ENCODE results near the gene ASCL5. TPM values are rescaled to one million over a fixed set of nuclear protein-coding genes. Genes with fewer than 3 reads are reported as not detected.

Gene ASCL5
- total and polyA plus RNA-seq, 2 of the 13 experiments (the other 11 are each of a cell fraction or from before 2014, with no cell fraction given) = not detected

DNA sequence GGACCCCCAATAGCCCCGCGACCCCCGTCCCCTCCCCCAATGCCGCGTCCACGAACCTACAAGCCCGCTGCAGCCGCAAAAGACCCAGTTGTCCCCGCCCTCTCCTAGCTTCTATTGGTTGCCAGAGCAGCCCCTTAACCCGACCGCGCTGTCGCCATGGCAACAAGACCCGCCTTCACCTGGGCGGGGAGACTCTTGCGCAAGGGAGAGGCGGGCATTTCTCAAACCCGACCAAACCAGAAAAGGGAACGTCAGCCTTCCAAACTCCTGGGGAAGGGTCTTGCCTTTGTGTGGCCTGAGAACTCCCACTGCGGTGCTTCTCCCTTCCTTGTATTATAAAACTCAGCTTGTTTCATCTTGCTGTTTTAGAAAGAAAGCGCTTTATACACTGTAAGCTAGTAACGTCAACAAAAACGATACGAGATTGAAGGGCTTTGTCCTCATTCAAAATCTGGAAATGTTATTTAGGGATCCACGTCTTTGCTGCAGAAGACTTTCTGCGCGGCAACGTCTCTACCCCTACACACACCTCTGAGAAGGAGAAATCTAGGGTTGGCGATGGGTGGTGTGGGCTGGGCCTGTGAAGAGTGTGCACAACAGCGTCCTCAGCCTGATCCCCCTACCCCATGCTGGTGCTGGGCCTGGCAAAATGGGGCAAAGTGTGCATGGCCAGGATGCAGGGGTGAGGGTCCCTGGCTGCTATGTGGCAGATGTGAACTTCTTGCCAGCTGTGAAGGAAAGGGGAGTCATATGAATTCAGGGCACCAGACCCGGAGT, 27.6 kb upstream of the ASCL5 start, which contains the start of gene TMEM9 (continued):
- TF ChIP-seq NR3C1 (CRISPR knock-in tag; IDR thresholded peaks at IDR 0.05) (no peak), NFE2L2 (IDR thresholded peaks at IDR 0.05; ENCODE audit: low read length) (no peak), ZNF644 (CRISPR knock-in tag; IDR thresholded peaks at IDR 0.05; ENCODE audit: low read depth) (no peak), GABPB1 (CRISPR knock-in tag; IDR thresholded peaks at IDR 0.05) (peak; percentile 11; the same call in 1 of the 2 replicates), ATM (IDR thresholded peaks at IDR 0.05; ENCODE audit: borderline replicate concordance) (no peak), ARNT (IDR thresholded peaks at IDR 0.05) (no peak), LCORL (IDR thresholded peaks at IDR 0.05) (no peak), LCORL (CRISPR knock-in tag; IDR thresholded peaks at IDR 0.05) (peak; percentile 66), ZNF589 (CRISPR knock-in tag; conservative IDR thresholded peaks at IDR 0.05) (no peak), CEBPB (IDR thresholded peaks at IDR 0.05; ENCODE audit: borderline replicate concordance, low read depth, low read length) (peak; percentile 100), ZNF543 (CRISPR knock-in tag; IDR thresholded peaks at IDR 0.05) (no peak), ZSCAN21 (CRISPR knock-in tag; IDR thresholded peaks at IDR 0.05; ENCODE audit: borderline replicate concordance) (0 out of 2 replicates have a peak, but pooled peaks have one; percentile 24), ZNF30 (CRISPR knock-in tag; IDR thresholded peaks at IDR 0.05) (no peak), ZNF839 (CRISPR knock-in tag; IDR thresholded peaks at IDR 0.05; ENCODE audit: borderline replicate concordance) (no peak), ZFY (CRISPR knock-in tag; IDR thresholded peaks at IDR 0.05) (peak; percentile 5), CHD2 (IDR thresholded peaks at IDR 0.05; ENCODE audit: low read depth, low read length) (peak; percentile 18; the same call in 1 of the 2 replicates), SAP130 (CRISPR knock-in tag; IDR thresholded peaks at IDR 0.05; ENCODE audit: low read depth) (peak; percentile 75), XRCC5 (optimal IDR thresholded peaks at IDR 0.05; ENCODE audit: low read length) (peak; percentile 37), ZMYM4 (CRISPR knock-in tag; IDR thresholded peaks at IDR 0.05) (no peak; the same call in 1 of the 2 replicates), ZMYM3 (CRISPR knock-in tag; IDR thresholded peaks at IDR 0.05) (0 out of 2 replicates have a peak, but pooled peaks have one; percentile 31), FOXK2 (IDR thresholded peaks at IDR 0.05) (no peak), POLR2AphosphoS5 (IDR thresholded peaks at IDR 0.05; ENCODE audit: low read depth, low read length) (peak; percentile 63)
- TF ChIP-seq, protein P1, sequence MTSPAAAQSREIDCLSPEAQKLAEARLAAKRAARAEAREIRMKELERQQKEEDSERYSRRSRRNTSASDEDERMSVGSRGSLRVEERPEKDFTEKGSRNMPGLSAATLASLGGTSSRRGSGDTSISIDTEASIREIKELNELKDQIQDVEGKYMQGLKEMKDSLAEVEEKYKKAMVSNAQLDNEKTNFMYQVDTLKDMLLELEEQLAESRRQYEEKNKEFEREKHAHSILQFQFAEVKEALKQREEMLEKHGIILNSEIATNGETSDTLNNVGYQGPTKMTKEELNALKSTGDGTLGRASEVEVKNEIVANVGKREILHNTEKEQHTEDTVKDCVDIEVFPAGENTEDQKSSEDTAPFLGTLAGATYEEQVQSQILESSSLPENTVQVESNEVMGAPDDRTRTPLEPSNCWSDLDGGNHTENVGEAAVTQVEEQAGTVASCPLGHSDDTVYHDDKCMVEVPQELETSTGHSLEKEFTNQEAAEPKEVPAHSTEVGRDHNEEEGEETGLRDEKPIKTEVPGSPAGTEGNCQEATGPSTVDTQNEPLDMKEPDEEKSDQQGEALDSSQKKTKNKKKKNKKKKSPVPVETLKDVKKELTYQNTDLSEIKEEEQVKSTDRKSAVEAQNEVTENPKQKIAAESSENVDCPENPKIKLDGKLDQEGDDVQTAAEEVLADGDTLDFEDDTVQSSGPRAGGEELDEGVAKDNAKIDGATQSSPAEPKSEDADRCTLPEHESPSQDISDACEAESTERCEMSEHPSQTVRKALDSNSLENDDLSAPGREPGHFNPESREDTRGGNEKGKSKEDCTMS (CRISPR knock-in tag; conservative IDR thresholded peaks at IDR 0.05) = no peak
- TF ChIP-seq, protein P2, sequence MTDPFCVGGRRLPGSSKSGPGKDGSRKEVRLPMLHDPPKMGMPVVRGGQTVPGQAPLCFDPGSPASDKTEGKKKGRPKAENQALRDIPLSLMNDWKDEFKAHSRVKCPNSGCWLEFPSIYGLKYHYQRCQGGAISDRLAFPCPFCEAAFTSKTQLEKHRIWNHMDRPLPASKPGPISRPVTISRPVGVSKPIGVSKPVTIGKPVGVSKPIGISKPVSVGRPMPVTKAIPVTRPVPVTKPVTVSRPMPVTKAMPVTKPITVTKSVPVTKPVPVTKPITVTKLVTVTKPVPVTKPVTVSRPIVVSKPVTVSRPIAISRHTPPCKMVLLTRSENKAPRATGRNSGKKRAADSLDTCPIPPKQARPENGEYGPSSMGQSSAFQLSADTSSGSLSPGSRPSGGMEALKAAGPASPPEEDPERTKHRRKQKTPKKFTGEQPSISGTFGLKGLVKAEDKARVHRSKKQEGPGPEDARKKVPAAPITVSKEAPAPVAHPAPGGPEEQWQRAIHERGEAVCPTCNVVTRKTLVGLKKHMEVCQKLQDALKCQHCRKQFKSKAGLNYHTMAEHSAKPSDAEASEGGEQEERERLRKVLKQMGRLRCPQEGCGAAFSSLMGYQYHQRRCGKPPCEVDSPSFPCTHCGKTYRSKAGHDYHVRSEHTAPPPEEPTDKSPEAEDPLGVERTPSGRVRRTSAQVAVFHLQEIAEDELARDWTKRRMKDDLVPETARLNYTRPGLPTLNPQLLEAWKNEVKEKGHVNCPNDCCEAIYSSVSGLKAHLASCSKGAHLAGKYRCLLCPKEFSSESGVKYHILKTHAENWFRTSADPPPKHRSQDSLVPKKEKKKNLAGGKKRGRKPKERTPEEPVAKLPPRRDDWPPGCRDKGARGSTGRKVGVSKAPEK (CRISPR knock-in tag; IDR thresholded peaks at IDR 0.05; ENCODE audit: borderline replicate concordance) = no peak
- TF ChIP-seq, protein P3, sequence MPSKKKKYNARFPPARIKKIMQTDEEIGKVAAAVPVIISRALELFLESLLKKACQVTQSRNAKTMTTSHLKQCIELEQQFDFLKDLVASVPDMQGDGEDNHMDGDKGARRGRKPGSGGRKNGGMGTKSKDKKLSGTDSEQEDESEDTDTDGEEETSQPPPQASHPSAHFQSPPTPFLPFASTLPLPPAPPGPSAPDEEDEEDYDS (CRISPR knock-in tag; IDR thresholded peaks at IDR 0.05) = peak; percentile 75
- TF ChIP-seq, protein P4, sequence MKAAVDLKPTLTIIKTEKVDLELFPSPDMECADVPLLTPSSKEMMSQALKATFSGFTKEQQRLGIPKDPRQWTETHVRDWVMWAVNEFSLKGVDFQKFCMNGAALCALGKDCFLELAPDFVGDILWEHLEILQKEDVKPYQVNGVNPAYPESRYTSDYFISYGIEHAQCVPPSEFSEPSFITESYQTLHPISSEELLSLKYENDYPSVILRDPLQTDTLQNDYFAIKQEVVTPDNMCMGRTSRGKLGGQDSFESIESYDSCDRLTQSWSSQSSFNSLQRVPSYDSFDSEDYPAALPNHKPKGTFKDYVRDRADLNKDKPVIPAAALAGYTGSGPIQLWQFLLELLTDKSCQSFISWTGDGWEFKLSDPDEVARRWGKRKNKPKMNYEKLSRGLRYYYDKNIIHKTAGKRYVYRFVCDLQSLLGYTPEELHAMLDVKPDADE (CRISPR knock-in tag; IDR thresholded peaks at IDR 0.05) = no peak
